GM12891 (cell line): ENCODE data around the gene HDAC5.
A peak's percentile ranks its signal among the peaks of the same experiment; 100 is the strongest.
"Not testable (repeated sequence)": the region's sequence is repeated elsewhere in the genome, so short reads cannot be mapped to it uniquely, and the experiment has no call there.

Source experiments
- DNase-seq: peaks from one replicate; pipeline ENCODE4 v3.0.0; 2011; ENCODE audit warnings: low spot score; ENCODE audit not compliant: insufficient read length
- FAIRE-seq: peaks from 2 replicates; lab custom pipeline; 2011; peaks lifted over from hg19 to GRCh38; lab: Jason Lieb, UNC
- PAX5 ChIP-seq: IDR thresholded peaks from 2 replicates; pipeline ENCODE4 v1.6.1; 2011; ENCODE audit warnings: low read length, moderate library complexity, mild to moderate bottlenecking; ENCODE audit not compliant: insufficient read depth, severe bottlenecking
- POLR2A ChIP-seq: IDR thresholded peaks from 2 replicates; pipeline ENCODE4 v1.6.1; 2011; ENCODE audit warnings: low read depth, low read length, control low read depth
- POLR2AphosphoS5 ChIP-seq: IDR thresholded peaks from 2 replicates; pipeline ENCODE4 v1.6.1; 2011; ENCODE audit warnings: low read depth, low read length, control low read depth
- POU2F2 ChIP-seq: IDR thresholded peaks from 2 replicates; pipeline ENCODE4 v1.6.1; 2011; ENCODE audit warnings: low read depth, mild to moderate bottlenecking, control low read depth, low read length, moderate library complexity
- SPI1 ChIP-seq: IDR thresholded peaks from 2 replicates; pipeline ENCODE4 v1.6.1; 2011; ENCODE audit warnings: low read depth, low read length, control low read depth
- TAF1 ChIP-seq: IDR thresholded peaks from 2 replicates; pipeline ENCODE4 v1.6.1; 2011; ENCODE audit warnings: low read depth, low read length, control low read depth

HDAC5 gene

DNA sequence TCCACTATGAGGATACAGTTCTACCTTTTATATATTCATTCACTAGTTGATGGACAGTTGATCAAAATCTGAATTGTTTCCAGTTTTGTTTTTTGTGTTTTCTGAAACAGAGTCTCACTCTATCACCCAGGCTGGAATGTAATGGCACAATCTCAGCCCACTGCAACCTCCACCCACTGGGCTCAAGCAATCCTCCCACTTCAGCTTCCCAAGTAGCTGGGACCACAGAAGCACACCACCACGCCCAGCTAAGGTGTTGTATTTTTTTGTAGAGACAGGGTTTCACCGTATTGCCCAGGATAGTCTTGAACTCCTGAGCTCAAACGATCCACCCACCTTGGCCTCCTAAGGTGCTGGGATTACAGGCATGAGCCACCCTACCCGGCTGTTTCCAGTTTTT lies 78.0 kb downstream of the HDAC5 start:
- no peak for DNase-seq
- no peak for TF ChIP-seq PAX5
- no peak for TF ChIP-seq POU2F2
- TF ChIP-seq TAF1 = no peak
- no peak for TF ChIP-seq POLR2A
- no peak for TF ChIP-seq POLR2AphosphoS5
- no peak for TF ChIP-seq SPI1
- no peak for FAIRE-seq

GRCh38 chr17:44044071-44044470 lies 79.4 kb downstream of the HDAC5 start:
- TF ChIP-seq POLR2AphosphoS5 (no peak), SPI1 (no peak), PAX5 (no peak), POLR2A (no peak), POU2F2 (no peak), TAF1 (no peak)
- no peak for FAIRE-seq
- DNase-seq = no peak

GRCh38 chr17:44043272-44043696 lies 80.2 kb downstream of the HDAC5 start:
- no peak for DNase-seq
- no peak for TF ChIP-seq PAX5
- TF ChIP-seq POLR2AphosphoS5 = no peak
- no peak for TF ChIP-seq TAF1
- no peak for TF ChIP-seq POU2F2
- no peak for TF ChIP-seq SPI1
- no peak for TF ChIP-seq POLR2A
- FAIRE-seq = no peak

- TF ChIP-seq POLR2AphosphoS5 (no peak), PAX5 (no peak), SPI1 (no peak), TAF1 (no peak), POLR2A (no peak), POU2F2 (no peak)
- FAIRE-seq = no peak
Observed at GRCh38 chr17:44039829-44040635, 83.4 kb downstream of the HDAC5 start.

GRCh38 chr17:44038604-44039011 lies 84.8 kb downstream of the HDAC5 start:
- TF ChIP-seq POLR2AphosphoS5 = no peak
- TF ChIP-seq TAF1 = no peak
- TF ChIP-seq POLR2A = no peak
- no peak for TF ChIP-seq PAX5
- TF ChIP-seq POU2F2 = no peak
- no peak for TF ChIP-seq SPI1
- FAIRE-seq (no peak), DNase-seq (no peak)

More at GRCh38 chr17:44039829-44040635, 83.4 kb downstream of the HDAC5 start:
- no peak for DNase-seq

DNA sequence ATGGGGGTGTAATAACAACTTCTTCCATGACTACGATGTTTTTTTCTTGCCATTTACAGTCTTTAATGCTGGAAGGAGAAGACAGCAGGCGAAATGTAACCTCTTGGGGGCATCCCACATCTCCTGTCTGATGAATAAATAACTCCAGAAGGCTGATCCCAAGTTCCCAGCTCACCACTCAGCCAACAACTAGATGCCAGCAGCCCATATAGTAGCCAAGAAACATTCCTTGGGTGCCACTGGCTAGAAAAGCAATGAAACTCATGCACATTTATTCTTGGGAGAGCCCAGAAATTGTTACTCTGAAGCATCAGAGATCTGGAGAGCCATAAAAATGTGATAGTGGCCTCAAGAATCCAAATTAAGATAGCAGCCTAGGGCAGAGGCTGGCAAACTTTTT lies 86.0 kb downstream of the HDAC5 start:
- no peak for TF ChIP-seq POLR2A
- FAIRE-seq (no peak), DNase-seq (no peak)

- peak; percentile 16 for FAIRE-seq
- DNase-seq = not testable (repeated sequence)
Observed at GRCh38 chr17:44034688-44035087, 88.8 kb downstream of the HDAC5 start.

DNA sequence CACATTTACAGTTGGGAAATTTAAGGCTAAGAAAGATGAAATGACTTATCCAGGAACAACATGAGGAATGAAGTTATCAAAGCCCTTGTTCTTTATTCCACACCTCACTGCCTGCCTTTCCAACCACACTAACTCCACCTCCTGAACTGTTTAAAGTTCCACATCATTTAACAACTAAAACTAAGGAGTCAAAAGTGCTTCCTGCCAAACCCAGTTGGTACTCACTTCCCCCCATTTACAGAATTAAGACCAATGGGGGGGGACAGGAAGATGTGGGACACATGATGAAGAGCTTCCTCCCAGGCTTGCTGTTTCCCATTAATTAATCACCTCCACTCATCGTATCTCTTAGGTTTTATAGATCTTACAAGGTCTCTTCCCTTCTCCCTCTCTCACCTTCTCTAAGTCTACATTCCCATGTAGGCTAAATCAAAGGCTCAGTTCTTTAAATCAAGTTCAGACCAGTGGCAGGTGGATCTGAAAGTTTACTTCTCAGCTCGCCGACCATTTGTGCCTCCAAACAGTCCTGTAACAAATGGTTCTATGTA lies 89.5 kb downstream of the HDAC5 start:
- no peak for DNase-seq
- TF ChIP-seq TAF1 = no peak
- 0 out of 2 replicates have a peak, but pooled peaks have one; percentile 25 for TF ChIP-seq POLR2AphosphoS5
- no peak for TF ChIP-seq POLR2A
- no peak for TF ChIP-seq PAX5
- FAIRE-seq = no peak

GRCh38 chr17:44030482-44030881 lies 93.0 kb downstream of the HDAC5 start:
- DNase-seq (no peak), FAIRE-seq (no peak)
- TF ChIP-seq POLR2A (no peak), TAF1 (no peak), SPI1 (no peak), POU2F2 (no peak), PAX5 (no peak), POLR2AphosphoS5 (no peak)

GRCh38 chr17:44029736-44030135 lies 93.7 kb downstream of the HDAC5 start:
- no peak for DNase-seq
- no peak for FAIRE-seq
- TF ChIP-seq TAF1 (no peak), POLR2A (no peak), SPI1 (no peak), PAX5 (no peak), POU2F2 (no peak), POLR2AphosphoS5 (no peak)
